Osteocyte (in vitro differentiated cells): ENCODE data around the gene RGMA. TPM values are rescaled to one million over a fixed set of nuclear protein-coding genes. Genes with fewer than 3 reads are reported as not detected.
"Not testable (repeated sequence)": the region's sequence is repeated elsewhere in the genome, so short reads cannot be mapped to it uniquely, and the experiment has no call there.

Source experiments
- DNase-seq: peaks from one replicate; pipeline ENCODE4 v3.0.0; 2021; ENCODE audit warnings: mixed read lengths; ENCODE audit not compliant: unreplicated experiment; ENCODE audit errors: extremely low spot score
- H3K27ac Mint-ChIP-seq: one replicate; pipeline ENCODE4 v1.8.0; 2021; ENCODE audit warnings: mild to moderate bottlenecking, mixed read lengths; ENCODE audit not compliant: unreplicated experiment
- H3K27me3 Mint-ChIP-seq: one replicate; pipeline ENCODE4 v1.8.0; 2021; ENCODE audit warnings: mixed read lengths; ENCODE audit not compliant: unreplicated experiment
- H3K36me3 Mint-ChIP-seq: one replicate; pipeline ENCODE4 v1.8.0; 2021; ENCODE audit warnings: mixed read lengths; ENCODE audit not compliant: unreplicated experiment
- H3K4me1 Mint-ChIP-seq: one replicate; pipeline ENCODE4 v1.8.0; 2021; ENCODE audit warnings: mixed read lengths; ENCODE audit not compliant: unreplicated experiment
- H3K4me3 Mint-ChIP-seq: one replicate; pipeline ENCODE4 v1.8.0; 2021; ENCODE audit warnings: mild to moderate bottlenecking, moderate library complexity, mixed read lengths; ENCODE audit not compliant: unreplicated experiment
- H3K9me3 Mint-ChIP-seq: one replicate; pipeline ENCODE4 v1.8.0; 2021; ENCODE audit warnings: mixed read lengths; ENCODE audit not compliant: unreplicated experiment
- total RNA-seq: library from RNA; stranded (reverse); gene quantifications from 2 replicates; pipeline ENCODE4 v1.2.1, GENCODE V29; 2021
- TF ChIP-seq, protein P1 (sequence below): fragments of 200-600 bp; sonication (generic); IDR thresholded peaks from 2 replicates; pipeline ENCODE4 v1.5.0; 2021; ENCODE audit warnings: antibody characterized with exemption, mild to moderate bottlenecking, moderate library complexity

RGMA gene
- total RNA-seq, 1 donor from 2014 or later: 12.4 TPM

DNA sequence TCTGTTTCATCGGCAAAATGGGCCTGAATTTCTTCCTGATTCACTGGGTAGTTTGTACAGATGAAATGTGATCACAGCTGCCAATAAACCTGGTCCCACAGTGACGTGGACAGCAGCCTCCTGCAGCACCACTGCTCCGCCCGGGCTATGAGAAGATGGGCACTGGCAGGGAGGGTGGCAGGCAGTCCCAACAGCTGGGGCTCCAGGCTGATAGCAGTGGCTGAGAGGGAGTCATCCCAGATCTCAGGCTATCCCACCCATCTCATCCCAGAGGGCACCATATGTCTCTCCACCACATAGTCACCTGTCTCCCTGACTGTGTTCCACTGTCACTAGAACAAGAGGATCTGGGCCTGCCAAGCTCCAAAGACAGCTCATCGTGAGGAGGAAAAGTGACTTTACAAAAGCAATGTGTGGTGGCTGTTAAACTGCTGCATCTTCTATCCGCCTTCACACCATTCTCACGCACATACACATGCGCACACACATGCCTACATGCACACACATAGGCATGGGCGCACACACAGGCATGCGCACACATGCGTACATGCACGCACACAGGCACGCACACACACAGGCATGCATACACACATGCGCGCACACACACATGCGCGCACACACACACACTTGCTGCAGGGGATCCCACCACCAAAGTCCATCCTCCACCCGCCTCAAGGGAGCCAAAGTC, 46.2 kb downstream of the RGMA start:
- no peak for DNase-seq
- peaks cover 2% of the 10 kb centered on the region for H3K4me1 Mint-ChIP-seq
- H3K9me3 Mint-ChIP-seq: peaks cover 3% of the 10 kb centered on the region
- peaks cover 29% of the 10 kb centered on the region for H3K36me3 Mint-ChIP-seq
- no peaks in the 10 kb centered on the region for H3K27me3 Mint-ChIP-seq
- TF ChIP-seq, protein P1, sequence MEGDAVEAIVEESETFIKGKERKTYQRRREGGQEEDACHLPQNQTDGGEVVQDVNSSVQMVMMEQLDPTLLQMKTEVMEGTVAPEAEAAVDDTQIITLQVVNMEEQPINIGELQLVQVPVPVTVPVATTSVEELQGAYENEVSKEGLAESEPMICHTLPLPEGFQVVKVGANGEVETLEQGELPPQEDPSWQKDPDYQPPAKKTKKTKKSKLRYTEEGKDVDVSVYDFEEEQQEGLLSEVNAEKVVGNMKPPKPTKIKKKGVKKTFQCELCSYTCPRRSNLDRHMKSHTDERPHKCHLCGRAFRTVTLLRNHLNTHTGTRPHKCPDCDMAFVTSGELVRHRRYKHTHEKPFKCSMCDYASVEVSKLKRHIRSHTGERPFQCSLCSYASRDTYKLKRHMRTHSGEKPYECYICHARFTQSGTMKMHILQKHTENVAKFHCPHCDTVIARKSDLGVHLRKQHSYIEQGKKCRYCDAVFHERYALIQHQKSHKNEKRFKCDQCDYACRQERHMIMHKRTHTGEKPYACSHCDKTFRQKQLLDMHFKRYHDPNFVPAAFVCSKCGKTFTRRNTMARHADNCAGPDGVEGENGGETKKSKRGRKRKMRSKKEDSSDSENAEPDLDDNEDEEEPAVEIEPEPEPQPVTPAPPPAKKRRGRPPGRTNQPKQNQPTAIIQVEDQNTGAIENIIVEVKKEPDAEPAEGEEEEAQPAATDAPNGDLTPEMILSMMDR: no peak
- no peak overlapping the region for H3K4me3 Mint-ChIP-seq
- H3K27ac Mint-ChIP-seq: no peak overlapping the region

DNA sequence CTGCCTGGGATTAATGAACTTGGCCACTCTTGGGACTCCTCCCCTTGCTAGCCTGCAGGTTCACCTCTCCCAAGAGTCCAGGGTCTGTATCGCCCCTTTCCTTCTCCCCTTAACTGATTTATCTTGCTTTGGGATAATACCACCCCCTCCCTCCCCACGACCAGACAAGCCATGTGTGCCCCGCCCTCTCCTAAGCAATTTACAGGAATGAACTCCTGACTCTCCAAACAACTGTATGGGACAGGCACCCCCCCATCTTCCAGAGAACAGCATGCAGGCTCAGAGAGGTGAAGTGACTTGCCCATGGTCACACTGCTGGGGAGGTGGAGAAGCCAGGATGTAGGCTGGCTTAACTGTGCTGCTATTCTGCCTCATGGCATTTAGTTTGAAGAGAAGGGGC, 46.8 kb downstream of the RGMA start:
- Mint-ChIP-seq H3K27me3 (no peaks in the 10 kb centered on the region), H3K36me3 (peaks cover 25% of the 10 kb centered on the region), H3K27ac (no peak overlapping the region), H3K9me3 (peaks cover 3% of the 10 kb centered on the region), H3K4me3 (no peak overlapping the region), H3K4me1 (peaks cover 9% of the 10 kb centered on the region)
- no peak for DNase-seq
- TF ChIP-seq, protein P1: no peak

DNA sequence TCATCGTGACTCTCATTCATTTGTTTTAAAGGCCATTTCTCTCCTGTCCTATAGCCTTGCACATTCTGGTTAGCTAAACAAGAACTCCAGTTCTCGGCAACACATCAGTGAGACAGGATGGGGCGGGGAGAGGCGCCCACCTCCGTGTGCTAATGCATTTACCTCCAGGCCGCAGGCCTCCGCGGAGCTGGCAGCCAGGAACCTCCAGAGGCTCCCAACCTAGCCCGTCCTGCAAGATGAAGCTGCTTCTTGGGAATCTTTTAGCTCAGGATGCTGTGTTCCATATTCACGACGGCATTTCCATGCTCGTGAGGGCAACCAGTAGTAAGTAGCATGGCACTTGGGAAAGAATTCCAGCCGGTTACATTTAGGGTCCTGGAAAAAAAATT, 47.9 kb downstream of the RGMA start:
- no peak overlapping the region for H3K27ac Mint-ChIP-seq
- H3K36me3 Mint-ChIP-seq: peaks cover 16% of the 10 kb centered on the region
- DNase-seq: no peak
- H3K4me1 Mint-ChIP-seq: peaks cover 9% of the 10 kb centered on the region
- TF ChIP-seq, protein P1: no peak
- no peak overlapping the region for H3K4me3 Mint-ChIP-seq
- peaks cover 3% of the 10 kb centered on the region for H3K9me3 Mint-ChIP-seq
- H3K27me3 Mint-ChIP-seq: no peaks in the 10 kb centered on the region

DNA sequence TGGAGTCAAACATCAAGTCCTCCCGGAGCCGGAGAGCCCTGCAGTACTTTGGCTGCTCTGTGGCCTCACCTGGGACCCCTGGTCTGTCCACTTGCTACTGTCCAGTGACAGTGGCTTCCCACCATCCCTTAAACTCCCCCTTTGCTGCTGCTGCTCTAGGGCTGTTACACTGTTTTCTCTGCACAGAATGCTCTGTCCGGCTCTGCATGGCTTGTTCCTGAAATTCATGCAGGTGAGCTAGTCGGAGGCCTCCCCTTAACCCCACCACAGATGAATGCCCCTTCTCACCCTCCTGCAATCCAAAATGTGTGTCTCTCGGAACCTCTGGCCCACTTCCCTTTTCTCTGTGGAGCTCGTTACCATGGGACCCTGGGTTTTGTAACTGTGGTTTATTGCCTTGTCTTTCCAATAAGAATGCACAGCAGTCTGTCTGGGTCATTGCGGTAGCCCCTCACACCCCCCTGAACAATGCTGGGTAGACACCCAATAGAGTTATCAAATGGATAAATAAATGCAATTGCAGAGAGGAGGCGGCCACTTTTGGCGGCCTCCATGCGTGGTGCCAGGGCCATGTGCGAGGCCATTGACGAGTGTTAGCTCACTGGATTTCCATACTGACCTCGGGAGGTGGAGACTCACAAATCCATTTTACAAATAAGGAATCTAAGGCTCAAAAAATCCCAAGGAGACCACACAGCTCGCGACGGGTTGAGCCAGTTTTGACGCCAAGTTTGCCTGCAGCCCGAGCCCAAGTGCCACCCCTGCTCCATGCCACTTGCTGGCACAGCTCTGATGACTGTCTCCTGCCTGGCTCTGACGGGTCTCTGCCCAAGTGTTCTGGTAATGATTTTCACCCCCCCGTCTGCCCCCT, 48.5 kb downstream of the RGMA start:
- TF ChIP-seq, protein P1: no peak
- H3K27ac Mint-ChIP-seq: no peak overlapping the region
- DNase-seq: no peak
- H3K27me3 Mint-ChIP-seq: no peaks in the 10 kb centered on the region
- peaks cover 11% of the 10 kb centered on the region for H3K36me3 Mint-ChIP-seq
- H3K4me1 Mint-ChIP-seq: peaks cover 12% of the 10 kb centered on the region
- no peak overlapping the region for H3K4me3 Mint-ChIP-seq
- H3K9me3 Mint-ChIP-seq: no peaks in the 10 kb centered on the region

DNA sequence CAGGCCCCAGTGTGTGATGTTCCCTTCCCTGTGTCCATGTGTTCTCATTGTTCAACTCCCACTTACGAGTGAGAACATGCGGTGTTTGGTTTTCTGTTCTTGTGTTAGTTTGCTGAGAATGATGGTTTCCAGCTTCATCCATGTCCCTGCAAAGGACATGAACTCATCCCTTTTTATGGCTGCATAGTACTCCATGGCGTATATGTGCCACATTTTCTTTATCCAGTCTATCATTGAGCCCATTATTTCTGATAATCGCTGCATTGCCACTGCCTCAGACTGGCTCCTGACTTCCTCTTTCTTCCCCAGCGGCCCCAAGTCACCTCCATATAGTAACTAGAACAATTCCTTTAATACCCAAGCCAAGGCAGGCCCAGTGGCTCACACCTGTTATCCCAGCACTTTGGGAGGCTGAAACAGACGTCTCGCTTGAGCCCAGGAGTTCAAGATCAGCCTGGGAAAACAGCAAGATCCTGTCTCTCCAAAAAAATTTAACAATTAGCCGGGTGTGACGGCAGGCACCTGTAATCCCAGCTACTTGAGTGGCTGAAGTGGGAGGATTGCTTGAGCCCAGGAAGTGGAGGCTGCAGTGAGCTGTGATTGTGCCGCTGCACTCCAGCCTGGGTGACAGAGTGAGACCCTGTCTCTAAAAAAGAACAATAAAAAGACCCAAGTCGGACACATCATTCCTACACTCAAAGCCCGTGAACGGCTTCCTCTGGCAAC, 49.3 kb downstream of the RGMA start:
- not testable (repeated sequence) for H3K27me3 Mint-ChIP-seq, H3K9me3 Mint-ChIP-seq, H3K4me3 Mint-ChIP-seq, DNase-seq, H3K27ac Mint-ChIP-seq, H3K36me3 Mint-ChIP-seq
- H3K4me1 Mint-ChIP-seq: peaks cover 12% of the 10 kb centered on the region
